ENCODE measurements around the gene HTR7.
"Not testable (repeated sequence)": the region's sequence is repeated elsewhere in the genome, so short reads cannot be mapped to it uniquely, and the experiment has no call there.

The HTR7 gene

GRCh38 chr10:90859321-90859751 lies 1.5 kb upstream of the HTR7 start:
- in situ Hi-C loops (cut with MboI; ENCODE audit: low sequenced_read_pairs) = no loop called here

DNA sequence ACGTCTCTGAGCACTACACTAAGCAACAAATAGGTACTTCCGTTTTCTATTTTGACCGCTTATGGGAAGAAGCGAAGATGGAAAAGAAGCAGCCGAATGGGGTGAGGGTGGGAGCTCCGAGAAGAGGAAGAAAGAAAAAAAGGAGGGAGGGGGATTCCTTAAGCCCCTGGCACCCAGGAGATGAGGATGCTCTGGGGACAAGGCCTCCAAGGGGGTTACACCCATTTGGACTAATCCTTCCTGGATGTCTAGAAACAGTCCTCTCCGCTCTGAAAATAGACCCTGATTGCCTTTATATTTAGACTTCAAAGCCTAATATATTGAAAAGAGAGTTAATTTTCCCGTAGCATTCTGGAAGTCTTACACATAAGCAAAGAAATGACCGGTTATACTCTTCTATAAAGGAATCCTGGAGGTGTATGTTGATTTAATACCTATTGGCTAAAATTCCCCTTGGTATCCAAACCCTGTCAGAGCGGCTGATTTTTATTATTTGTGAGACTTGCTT lies 676 bp upstream of the HTR7 start:
- in situ Hi-C loops (cut with MboI; ENCODE audit: low sequenced_read_pairs) = no loop called here

DNA sequence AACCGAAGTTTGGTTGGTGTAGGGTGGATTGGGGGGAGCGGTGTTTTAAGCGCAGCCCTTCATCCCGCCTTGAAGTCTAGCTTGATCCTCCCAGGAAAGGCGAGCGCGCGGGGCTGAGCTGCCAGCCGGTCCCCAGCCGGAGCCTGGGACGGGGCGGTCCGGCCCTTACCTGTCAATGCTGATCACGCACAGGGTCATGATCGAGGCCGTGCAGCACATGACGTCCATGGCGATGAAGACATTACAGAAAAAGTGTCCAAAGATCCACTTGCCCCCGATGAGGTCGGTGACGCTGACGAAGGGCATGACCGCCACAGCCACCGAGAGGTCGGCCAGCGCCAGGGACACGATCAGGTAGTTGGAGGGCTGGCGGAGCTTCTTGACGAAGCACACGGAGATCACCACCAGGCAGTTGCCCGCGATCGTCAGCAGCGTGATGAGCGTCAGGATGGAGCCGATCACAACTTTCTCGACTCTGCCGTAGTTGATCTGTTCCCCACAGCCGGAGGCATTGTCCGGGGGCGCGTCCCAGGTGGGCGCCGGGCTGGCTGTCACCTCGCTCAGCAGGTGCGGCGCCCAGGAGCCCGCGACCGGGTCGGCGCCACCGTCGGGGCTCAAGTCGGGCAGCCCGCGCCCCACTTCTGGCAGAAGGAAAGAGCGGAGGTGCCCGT lies 740 bp downstream of the HTR7 start:
- in situ Hi-C loops (cut with MboI; ENCODE audit: low sequenced_read_pairs) = no loop called here

DNA sequence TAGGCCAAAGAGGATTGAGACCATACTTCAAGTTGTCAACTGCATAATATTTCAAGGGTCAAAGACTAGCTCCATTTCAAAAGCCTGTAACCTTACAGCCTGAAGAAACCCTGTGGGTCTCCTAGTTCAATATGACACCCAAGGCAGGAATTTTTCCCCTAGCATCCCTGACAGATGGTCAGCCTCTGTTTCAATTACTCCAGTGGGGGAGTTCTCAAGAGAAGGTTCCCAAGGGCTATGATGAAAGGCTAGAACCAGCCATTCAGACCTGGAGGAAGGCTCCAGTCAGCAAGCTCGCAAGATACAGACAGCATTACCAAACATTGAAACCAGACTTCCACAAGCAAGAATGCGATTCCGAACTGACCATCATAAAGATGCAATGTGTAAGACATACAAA lies 1.6 kb downstream of the HTR7 start:
- in situ Hi-C loops (cut with MboI; ENCODE audit: low sequenced_read_pairs) = no loop called here

DNA sequence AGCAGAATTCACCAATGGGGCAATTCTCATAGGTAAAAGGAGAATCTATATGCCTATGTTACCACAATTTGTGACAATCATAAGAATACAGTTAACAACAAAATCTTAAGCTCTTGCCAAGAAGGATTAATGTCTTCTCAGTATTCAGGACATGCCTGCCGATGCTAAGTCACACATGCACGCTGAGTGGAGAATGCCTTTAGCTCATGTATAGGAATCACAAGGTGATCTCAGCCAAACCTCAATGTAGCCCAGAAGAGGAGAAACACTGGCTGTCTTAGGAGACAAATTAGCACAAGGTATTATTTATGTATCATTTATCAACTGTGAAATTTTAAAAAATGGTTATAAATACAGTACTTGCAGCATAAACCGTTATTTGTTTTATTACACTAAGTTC lies 2.7 kb downstream of the HTR7 start:
- in situ Hi-C loops (cut with MboI; ENCODE audit: low sequenced_read_pairs) = no loop called here

DNA sequence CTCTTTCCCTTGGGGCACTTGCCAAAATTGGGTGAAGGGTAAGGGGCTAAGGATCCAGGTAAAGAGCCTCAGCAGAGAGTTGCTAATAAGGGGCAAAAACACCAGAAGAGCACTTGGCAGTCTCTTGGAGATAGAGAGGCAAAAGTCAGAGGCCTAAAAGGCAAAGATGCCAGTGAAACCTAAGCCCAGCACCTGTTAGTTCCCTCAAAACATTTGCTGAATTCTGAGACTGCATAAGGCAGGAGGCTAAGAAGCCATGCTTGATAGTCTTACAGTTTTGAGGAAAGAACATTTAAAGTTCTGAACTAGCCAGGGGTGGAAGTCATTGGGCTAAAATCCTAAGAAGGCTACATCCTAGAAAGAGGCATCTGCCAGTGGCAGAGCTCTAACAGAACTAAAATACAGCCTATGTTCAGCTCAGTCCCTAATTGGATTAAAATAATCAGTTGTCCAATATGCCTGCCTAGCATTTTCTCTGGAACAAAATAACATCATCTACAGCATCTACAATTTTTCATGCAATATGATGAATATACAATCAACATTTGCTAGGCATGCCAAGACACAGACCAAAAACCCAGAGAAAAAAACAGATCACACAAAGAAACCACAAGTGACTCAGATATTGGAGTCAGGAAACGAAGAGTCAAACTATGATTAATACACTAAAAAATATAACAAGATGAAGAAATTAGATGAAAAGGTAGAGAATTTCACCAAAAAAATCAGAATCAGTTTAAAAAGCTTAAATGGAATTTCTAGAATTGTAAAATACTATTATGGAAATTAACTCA lies 7.7 kb downstream of the HTR7 start:
- in situ Hi-C loops (cut with MboI; ENCODE audit: low sequenced_read_pairs) = no loop called here

- in situ Hi-C loops (cut with MboI; ENCODE audit: low sequenced_read_pairs) = no loop called here
These were observed 10.4 kb downstream of the HTR7 start for GRCh38 chr10:90847436-90847835.

- in situ Hi-C loops (cut with MboI; ENCODE audit: low sequenced_read_pairs) = no loop called here
These were observed 11.1 kb downstream of the HTR7 start for GRCh38 chr10:90846746-90847145.

DNA sequence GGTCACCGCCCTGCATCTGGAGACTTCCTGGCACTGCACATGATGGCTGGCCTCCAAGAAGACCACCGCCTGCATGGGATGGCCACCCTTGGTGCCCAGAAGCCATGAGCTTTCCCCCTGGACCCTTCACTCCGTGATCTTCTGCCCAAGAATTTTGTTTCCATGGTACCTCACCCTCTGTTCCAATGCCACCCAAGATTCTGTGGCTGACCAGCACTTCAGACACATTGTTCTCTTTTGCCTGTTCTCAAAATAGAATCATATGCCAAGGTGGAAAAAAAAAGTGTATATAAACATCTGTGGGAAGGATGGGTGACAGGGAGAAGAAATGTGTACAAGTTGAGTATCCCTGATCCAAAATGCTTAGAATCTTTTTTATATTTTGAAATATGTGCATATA lies 12.1 kb downstream of the HTR7 start:
- in situ Hi-C loops (cut with MboI; ENCODE audit: low sequenced_read_pairs) = no loop called here

- in situ Hi-C loops (cut with MboI; ENCODE audit: low sequenced_read_pairs) = no loop called here
These were observed 15.1 kb downstream of the HTR7 start for GRCh38 chr10:90842725-90843124.

- in situ Hi-C loops (cut with MboI; ENCODE audit: low sequenced_read_pairs) = no loop called here
These were observed 20.4 kb downstream of the HTR7 start for GRCh38 chr10:90837486-90837885.

GRCh38 chr10:90834326-90834725 lies 23.5 kb downstream of the HTR7 start:
- in situ Hi-C loops (cut with MboI; ENCODE audit: low sequenced_read_pairs) = no loop called here

DNA sequence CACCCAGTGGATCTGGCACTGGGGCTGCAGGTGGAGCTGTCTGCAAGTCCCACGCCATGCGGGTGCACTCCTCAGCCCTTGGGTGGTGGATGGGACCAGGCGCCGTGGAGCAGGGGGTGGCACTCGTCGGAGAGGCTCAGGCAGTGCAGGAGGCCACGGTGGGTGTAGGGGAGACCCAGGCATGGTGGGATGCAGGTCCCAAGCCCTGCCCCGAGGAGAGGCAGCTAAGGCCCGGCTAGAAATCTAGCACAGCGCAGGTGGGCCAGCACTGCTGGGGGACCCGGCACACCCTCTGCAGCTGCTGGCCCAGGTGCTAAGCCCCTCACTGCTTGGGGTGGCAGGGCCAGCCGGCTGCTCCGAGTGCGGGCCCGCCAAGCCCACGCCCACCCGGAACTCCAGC lies 25.7 kb downstream of the HTR7 start:
- in situ Hi-C loops (cut with MboI; ENCODE audit: low sequenced_read_pairs) = no loop called here

GRCh38 chr10:90822508-90822907 lies 35.3 kb downstream of the HTR7 start:
- in situ Hi-C loops (cut with MboI; ENCODE audit: low sequenced_read_pairs) = no loop called here

DNA sequence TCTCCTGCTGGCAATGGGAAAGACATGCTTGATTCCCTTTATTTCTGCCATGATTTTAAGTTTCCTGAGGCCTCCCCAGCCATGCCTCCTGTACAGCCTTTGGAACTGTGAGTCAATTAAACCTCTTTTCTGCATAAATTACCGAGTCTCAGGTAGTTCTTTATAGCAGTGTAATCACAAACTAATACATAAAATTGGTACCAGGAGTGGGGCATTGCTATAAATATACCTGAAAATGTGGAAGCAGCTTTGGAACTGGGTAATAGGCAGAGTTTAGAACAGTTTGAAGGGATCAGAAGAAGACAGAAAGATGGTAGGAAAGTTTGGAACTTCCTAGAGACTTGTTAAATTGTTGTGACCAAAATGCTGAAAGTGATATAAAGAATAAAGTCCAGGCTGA lies 36.0 kb downstream of the HTR7 start:
- in situ Hi-C loops (cut with MboI; ENCODE audit: low sequenced_read_pairs) = not testable (repeated sequence)

- in situ Hi-C loops (cut with MboI; ENCODE audit: low sequenced_read_pairs) = no loop called here
These were observed 37.9 kb downstream of the HTR7 start for GRCh38 chr10:90819911-90820310.

DNA sequence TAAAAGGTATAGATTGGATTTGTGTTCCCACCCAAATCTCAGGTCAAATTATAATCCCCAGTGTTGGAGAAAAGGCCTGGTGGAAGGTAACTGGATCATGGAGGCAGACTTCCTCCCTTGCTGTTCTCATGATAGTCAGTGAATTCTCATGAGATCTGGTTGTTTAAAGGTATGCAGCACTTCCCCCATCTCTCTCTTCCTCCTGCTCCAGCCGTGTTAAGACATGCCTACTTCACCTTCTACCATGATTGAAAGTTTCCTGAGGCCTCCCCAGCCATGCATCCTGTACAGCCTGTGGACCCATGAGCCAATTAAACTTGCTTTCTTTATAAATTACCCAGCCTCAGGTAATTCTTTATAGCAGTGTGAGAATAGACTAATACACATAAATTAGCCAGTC lies 39.1 kb downstream of the HTR7 start:
- in situ Hi-C loops (cut with MboI; ENCODE audit: low sequenced_read_pairs) = no loop called here

DNA sequence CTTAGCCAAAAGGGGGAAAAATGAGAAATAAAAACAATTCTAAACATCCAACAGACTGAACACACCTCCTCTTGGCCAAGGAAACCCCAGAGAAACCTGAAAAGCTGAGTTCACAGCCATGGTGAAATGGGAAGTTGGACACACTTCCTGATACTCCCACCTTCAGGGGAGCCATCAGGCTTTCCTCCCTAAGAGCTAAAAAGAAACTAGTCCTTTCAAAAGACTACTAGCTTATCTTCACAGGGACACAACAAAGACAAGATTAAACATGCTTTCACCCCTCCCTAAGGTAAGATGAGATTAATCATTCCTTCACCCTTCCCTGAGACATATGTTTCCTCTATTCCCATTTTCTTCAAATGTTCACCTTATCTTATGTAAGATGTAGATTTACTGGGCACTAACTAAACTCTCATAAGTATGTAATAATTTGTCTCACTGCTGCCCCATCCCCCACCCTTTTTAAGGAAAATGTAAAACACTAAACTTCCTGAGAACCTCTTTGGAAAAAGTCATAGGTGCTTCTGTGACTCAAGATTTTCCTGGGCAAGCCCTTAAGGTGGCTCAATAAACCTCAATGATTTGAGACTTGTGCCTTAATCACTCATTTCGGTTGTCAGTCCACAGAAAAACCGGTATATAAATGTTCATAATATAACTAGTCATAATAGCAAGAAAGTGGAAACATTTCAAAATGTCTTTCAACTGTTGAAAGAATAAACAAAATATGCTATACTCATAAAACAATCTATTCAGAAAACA lies 40.5 kb downstream of the HTR7 start:
- in situ Hi-C loops (cut with MboI; ENCODE audit: low sequenced_read_pairs) = no loop called here

DNA sequence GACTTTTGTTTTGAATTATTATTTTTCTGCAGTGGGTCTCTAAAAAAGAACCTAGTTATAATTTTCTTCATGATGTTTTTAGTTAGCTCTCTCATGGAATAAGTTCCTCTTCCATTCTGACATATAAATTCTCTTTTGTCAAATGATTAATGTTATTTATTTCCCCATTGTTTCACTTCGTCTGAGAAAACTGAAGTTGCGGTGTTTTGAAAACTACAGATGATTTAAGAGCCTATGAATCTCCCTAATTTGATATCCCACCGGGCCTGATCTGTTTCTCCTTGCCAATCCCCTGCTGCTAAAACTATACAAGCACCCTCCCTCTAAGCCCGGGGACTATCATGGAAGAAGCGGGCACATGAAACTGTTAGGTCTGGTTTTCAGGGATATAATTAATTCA lies 41.4 kb downstream of the HTR7 start:
- in situ Hi-C loops (cut with MboI; ENCODE audit: low sequenced_read_pairs) = no loop called here

DNA sequence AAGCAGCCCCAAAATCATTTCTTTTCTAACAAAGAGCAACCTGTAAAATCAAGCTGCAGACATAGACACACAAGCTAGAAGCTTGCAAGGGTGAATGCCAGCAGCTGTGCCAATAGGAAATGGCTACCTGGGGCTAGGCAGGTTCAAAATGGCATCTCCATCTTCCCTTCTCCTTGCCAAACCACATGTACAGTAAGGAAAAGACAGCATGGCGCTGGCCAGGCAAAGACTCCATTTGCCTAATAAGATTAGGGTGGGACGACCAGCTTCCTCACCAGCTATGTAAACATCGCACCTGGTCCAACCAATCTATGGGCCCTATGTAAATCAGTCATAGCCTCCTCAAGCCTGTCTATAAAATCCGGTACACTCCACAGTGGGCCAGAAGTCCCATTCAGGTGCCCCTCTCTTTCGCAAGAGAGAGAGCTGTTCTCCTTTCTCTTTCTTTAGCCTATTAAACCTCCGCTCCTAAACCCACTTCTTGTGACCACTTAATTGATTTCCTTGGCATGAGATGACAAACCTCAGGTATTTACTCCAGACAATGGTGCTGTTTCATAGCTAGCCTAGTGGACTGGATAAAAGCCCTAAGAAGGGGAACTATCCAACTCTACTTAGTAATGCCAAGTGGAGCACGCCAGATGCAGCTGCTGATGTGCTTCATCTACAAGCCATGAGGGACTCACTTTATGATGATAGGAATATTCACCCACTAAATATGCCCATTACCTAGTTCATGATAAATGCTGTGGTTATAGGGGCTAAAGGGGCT lies 44.1 kb downstream of the HTR7 start:
- in situ Hi-C loops (cut with MboI; ENCODE audit: low sequenced_read_pairs) = no loop called here

DNA sequence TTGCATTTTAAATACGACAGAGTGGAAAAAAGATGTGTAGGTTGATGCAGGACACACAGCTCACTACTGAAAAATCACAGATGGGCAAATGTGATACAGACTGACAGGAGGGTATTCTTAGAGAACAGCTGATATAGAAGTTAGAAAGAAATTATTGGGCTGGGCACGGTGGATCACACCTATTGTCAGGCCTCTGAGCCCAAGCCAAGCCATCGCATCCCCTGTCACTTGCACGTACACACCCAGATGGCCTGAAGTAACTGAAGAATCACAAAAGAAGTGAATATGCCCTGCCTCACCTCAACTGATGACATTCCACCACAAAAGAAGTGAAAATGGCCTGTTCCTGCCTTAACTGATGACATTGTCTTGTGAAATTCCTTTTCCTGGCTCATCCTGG lies 50.7 kb downstream of the HTR7 start:
- in situ Hi-C loops (cut with MboI; ENCODE audit: low sequenced_read_pairs) = not testable (repeated sequence)
